Mesendoderm (in vitro differentiated cells): ENCODE measurements around the gene RHOH.

Experiments
- DNase-seq: peaks from one replicate; pipeline ENCODE4 v3.0.0; 2013
- H2AK5ac ChIP-seq: 2 replicates; pipeline ENCODE4 v1.6.1; 2013; ENCODE audit warnings: low read length, inconsistent platforms
- H2BK120ac ChIP-seq: 2 replicates; pipeline ENCODE4 v1.6.1; 2013; ENCODE audit warnings: low read depth, mild to moderate bottlenecking, low read length, moderate library complexity, mixed read lengths
- H2BK15ac ChIP-seq: replicated peaks from 2 replicates; pipeline ENCODE4 v1.6.1; 2013; ENCODE audit warnings: low read depth, mild to moderate bottlenecking, moderate library complexity
- H2BK5ac ChIP-seq: 2 replicates; pipeline ENCODE4 v1.6.1; 2013; ENCODE audit warnings: low read length, inconsistent platforms
- H3K18ac ChIP-seq: 2 replicates; pipeline ENCODE4 v1.6.1; 2013; ENCODE audit warnings: mild to moderate bottlenecking, low read length, mixed read lengths
- H3K23ac ChIP-seq: one replicate; pipeline ENCODE4 v1.6.1; 2013; ENCODE audit warnings: low read length
- H3K27ac ChIP-seq: 2 replicates; pipeline ENCODE4 v1.5.1; 2013; ENCODE audit warnings: low read depth, mild to moderate bottlenecking, inconsistent platforms, low read length, moderate library complexity
- H3K27me3 ChIP-seq: 2 replicates; pipeline ENCODE4 v1.6.1; 2013; ENCODE audit warnings: low read length, control low read depth, mild to moderate bottlenecking, inconsistent platforms; ENCODE audit not compliant: insufficient read depth, poor library complexity
- H3K36me3 ChIP-seq: 2 replicates; pipeline ENCODE4 v1.6.1; 2013; ENCODE audit warnings: low read length, inconsistent platforms; ENCODE audit not compliant: control insufficient read depth, insufficient read depth
- H3K4ac ChIP-seq: one replicate; pipeline ENCODE4 v1.6.1; 2013; ENCODE audit warnings: low read depth, mild to moderate bottlenecking, low read length, moderate library complexity
- H3K4me1 ChIP-seq: 2 replicates; pipeline ENCODE4 v1.6.1; 2013; ENCODE audit warnings: low read depth, low read length, inconsistent platforms; ENCODE audit not compliant: control insufficient read depth
- H3K4me2 ChIP-seq: 2 replicates; pipeline ENCODE4 v1.6.1; 2013; ENCODE audit warnings: low read length
- H3K4me3 ChIP-seq: 2 replicates; pipeline ENCODE4 v1.5.1; 2013; ENCODE audit warnings: mild to moderate bottlenecking, low read length
- H3K56ac ChIP-seq: one replicate; pipeline ENCODE4 v1.6.1; 2013; ENCODE audit warnings: low read length
- H3K79me1 ChIP-seq: 2 replicates; pipeline ENCODE4 v1.6.1; 2013; ENCODE audit warnings: low read length, inconsistent platforms
- H3K79me2 ChIP-seq: 2 replicates; pipeline ENCODE4 v1.6.1; 2013; ENCODE audit warnings: mild to moderate bottlenecking, low read length; ENCODE audit not compliant: control insufficient read depth, insufficient read depth
- H3K9ac ChIP-seq: 2 replicates; pipeline ENCODE4 v1.6.1; 2013; ENCODE audit warnings: low read length, inconsistent platforms
- H4K5ac ChIP-seq: one replicate; pipeline ENCODE4 v1.6.1; 2013; ENCODE audit warnings: low read length
- H4K8ac ChIP-seq: one replicate; pipeline ENCODE4 v1.6.1; 2013; ENCODE audit warnings: low read depth, mild to moderate bottlenecking, control low read depth, low read length, moderate library complexity
- WGBS: extraction: QIAGEN DNeasy Blood & Tissue Kit; methylation state at CpG from one replicate; pipeline ENCODE4 v1.1.7; 2013; ENCODE audit warnings: low lambda C conversion rate, missing lambda C conversion rate; ENCODE audit not compliant: insufficient coverage; ENCODE audit errors: extremely low coverage; 5-methylcytosine and 5-hydroxymethylcytosine counted together

RHOH gene

DNA sequence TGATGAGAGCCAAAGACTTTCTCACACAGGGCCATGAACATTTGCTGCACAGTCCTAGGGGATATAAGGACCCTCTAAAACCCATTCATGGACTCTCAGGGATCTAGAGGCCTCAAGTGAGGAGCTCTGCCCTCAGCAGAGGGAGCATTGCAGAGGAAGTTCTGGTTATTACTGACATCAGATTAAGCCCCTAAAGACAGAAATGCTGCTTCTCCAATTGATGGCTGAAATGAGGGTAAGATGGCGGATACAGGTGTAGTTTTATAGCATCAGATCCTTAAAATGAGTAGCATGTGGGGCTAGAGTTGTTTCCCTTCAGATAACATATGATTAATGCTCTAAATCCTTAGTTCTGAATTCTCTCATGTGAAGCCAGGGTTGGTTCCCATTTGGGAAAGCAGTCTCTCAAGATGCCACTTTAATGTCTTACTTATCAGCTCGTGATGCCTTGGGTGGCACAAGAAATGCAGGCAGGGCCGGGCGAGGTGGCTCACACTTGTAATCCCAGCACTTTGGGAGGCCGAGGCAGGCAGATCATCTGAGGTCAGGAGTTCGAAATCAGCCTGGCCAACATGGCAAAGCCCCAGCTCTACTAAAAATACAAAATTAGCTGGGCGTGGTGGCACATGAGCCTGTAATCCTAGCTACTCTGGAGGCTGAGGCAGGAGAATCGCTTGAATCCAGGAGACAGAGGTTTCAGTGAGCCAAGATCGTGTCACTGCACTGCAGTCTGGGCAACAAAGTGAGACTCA lies 7.9 kb downstream of the RHOH start:
- H2BK120ac ChIP-seq, result no peak overlapping the region
- no peak overlapping the region for H2BK5ac ChIP-seq
- H3K9ac ChIP-seq, result no peak overlapping the region
- H3K79me1 ChIP-seq, result no peaks in the 10 kb centered on the region
- no peaks in the 10 kb centered on the region for H3K4me1 ChIP-seq
- H3K56ac ChIP-seq, result no peak overlapping the region
- H3K27ac ChIP-seq, result no peak overlapping the region
- H3K18ac ChIP-seq, result no peak overlapping the region
- H4K8ac ChIP-seq, result no peak overlapping the region
- no peak overlapping the region for H3K23ac ChIP-seq
- no peak overlapping the region for H3K4me3 ChIP-seq
- no peak overlapping the region for H3K4me2 ChIP-seq
- no CpG with 5 or more reads among the region's 9 CpGs for WGBS
- no peaks in the 10 kb centered on the region for H3K27me3 ChIP-seq
- no peaks in the 10 kb centered on the region for H3K79me2 ChIP-seq
- H3K36me3 ChIP-seq, result no peaks in the 10 kb centered on the region
- no peak overlapping the region for H4K5ac ChIP-seq
- no peak for DNase-seq
- no peak overlapping the region for H2BK15ac ChIP-seq
- no peak overlapping the region for H2AK5ac ChIP-seq
- H3K4ac ChIP-seq, result no peak overlapping the region

DNA sequence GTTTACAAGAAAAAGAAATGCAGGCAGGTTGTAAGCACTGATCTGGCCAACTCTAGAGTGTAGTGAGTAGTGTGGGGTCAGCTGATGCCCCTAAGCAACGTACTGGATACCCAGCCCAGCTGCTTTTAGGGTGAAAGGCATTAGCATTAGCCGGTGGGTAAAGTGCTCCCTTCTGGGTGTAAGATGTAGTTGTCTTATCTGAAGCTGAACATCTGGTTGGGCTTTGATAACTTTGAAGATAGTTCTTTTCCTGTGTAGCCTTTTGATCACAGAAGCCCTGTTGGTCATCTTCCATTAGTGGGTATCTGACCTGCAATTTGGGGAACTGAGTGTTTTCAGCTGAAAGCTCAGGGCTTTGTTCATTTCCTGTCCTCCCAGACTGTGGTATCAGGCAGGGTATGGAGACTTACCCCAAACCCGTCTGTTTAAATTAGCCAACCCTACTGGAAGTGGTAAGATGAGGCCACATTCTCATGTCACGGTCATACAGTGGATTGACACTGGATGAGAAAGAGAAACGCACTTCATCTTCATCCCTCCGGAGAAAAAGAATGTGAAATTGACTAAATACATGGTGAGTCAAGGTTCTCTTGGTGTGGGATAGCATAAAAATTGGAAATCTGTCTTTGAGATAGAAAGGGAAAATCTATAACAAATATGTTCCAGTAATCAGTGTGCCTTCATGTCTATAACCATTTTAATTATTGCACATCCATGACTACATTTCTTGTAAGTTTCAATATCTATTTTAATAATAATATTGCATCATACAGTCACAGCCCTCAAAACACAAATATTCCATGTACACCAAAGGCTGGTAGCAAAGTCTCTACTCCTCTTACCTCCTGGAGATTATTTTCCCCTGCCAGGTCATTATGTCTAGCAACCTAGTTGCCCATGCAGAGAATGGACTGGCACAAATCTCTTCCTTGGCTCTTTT lies 8.7 kb downstream of the RHOH start:
- Histone ChIP-seq H3K9ac (no peak overlapping the region), H3K4me1 (no peaks in the 10 kb centered on the region), H3K4me3 (no peak overlapping the region), H2BK120ac (no peak overlapping the region), H3K79me2 (no peaks in the 10 kb centered on the region), H3K4ac (no peak overlapping the region), H2BK15ac (no peak overlapping the region), H2AK5ac (no peak overlapping the region), H3K18ac (no peak overlapping the region), H3K23ac (no peak overlapping the region), H3K27ac (no peak overlapping the region), H2BK5ac (no peak overlapping the region), H3K56ac (no peak overlapping the region), H3K4me2 (no peak overlapping the region), H4K8ac (no peak overlapping the region), H4K5ac (no peak overlapping the region), H3K36me3 (no peaks in the 10 kb centered on the region), H3K27me3 (no peaks in the 10 kb centered on the region), H3K79me1 (no peaks in the 10 kb centered on the region)
- no CpG with 5 or more reads among the region's 6 CpGs for WGBS
- peak; percentile 24 for DNase-seq

DNA sequence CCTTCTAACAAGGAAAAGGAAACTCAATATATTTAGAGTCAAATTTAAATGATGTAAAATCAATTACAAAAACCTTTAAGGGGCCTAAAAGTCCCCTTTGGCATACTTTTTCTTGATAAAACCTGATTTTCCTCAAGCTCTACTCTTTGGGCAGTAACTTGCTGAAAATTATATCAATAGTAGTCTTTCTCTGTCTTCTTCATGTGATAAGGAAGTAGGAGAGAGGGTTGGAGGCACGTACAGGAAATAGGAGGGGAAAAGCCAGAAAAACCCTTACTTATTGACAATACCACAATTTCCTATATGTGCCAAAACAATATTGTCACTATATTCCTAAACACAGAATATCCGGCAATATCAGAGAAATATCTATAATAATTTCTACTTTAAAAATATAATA lies 9.6 kb downstream of the RHOH start:
- H2AK5ac ChIP-seq, result no peak overlapping the region
- no peaks in the 10 kb centered on the region for H3K27me3 ChIP-seq
- no peak overlapping the region for H3K4ac ChIP-seq
- WGBS, result no CpG with 5 or more reads among the region's 2 CpGs
- no peaks in the 10 kb centered on the region for H3K4me1 ChIP-seq
- H2BK120ac ChIP-seq, result no peak overlapping the region
- H3K4me3 ChIP-seq, result no peak overlapping the region
- no peak overlapping the region for H4K5ac ChIP-seq
- no peak overlapping the region for H2BK5ac ChIP-seq
- H3K4me2 ChIP-seq, result no peak overlapping the region
- H3K23ac ChIP-seq, result no peak overlapping the region
- no peaks in the 10 kb centered on the region for H3K79me2 ChIP-seq
- no peaks in the 10 kb centered on the region for H3K79me1 ChIP-seq
- DNase-seq, result no peak
- H3K56ac ChIP-seq, result no peak overlapping the region
- H3K9ac ChIP-seq, result no peak overlapping the region
- no peak overlapping the region for H3K18ac ChIP-seq
- H3K36me3 ChIP-seq, result no peaks in the 10 kb centered on the region
- no peak overlapping the region for H4K8ac ChIP-seq
- no peak overlapping the region for H3K27ac ChIP-seq
- no peak overlapping the region for H2BK15ac ChIP-seq

GRCh38 chr4:40209401-40209800 lies 12.6 kb downstream of the RHOH start:
- H3K23ac ChIP-seq, result no peak overlapping the region
- no peak overlapping the region for H2AK5ac ChIP-seq
- H4K8ac ChIP-seq, result no peak overlapping the region
- H3K18ac ChIP-seq, result no peak overlapping the region
- H3K27ac ChIP-seq, result no peak overlapping the region
- no peak overlapping the region for H3K56ac ChIP-seq
- no peak overlapping the region for H2BK15ac ChIP-seq
- WGBS, result no CpG with 5 or more reads among the region's 4 CpGs
- no peaks in the 10 kb centered on the region for H3K27me3 ChIP-seq
- H3K4me3 ChIP-seq, result no peak overlapping the region
- H3K4me1 ChIP-seq, result peaks cover 5% of the 10 kb centered on the region
- no peak overlapping the region for H3K4ac ChIP-seq
- no peak for DNase-seq
- no peak overlapping the region for H4K5ac ChIP-seq
- H3K4me2 ChIP-seq, result no peak overlapping the region
- no peak overlapping the region for H2BK5ac ChIP-seq
- H3K36me3 ChIP-seq, result no peaks in the 10 kb centered on the region
- no peak overlapping the region for H2BK120ac ChIP-seq
- no peak overlapping the region for H3K9ac ChIP-seq
- no peaks in the 10 kb centered on the region for H3K79me1 ChIP-seq
- H3K79me2 ChIP-seq, result no peaks in the 10 kb centered on the region

DNA sequence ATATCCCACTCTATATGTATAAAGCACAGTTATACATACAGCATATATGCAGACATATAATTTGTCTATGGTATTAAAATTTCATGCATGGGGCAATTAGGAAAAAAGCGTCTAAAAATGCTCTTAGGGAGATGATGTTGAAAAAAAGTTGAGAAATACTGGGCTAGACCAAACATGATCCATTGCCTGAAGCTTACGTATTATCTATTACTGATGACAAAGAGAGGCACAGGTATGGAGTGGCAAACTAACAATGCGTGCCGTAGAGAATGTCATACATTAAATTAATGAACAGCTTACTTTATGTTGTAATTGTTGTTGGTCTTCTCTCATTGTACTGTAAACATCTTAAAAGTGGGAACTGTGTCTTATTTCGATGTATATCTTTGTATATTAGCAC lies 13.9 kb downstream of the RHOH start:
- Histone ChIP-seq H3K56ac (no peak overlapping the region), H3K9ac (no peak overlapping the region), H3K23ac (no peak overlapping the region), H4K8ac (no peak overlapping the region), H3K18ac (no peak overlapping the region), H3K36me3 (no peaks in the 10 kb centered on the region), H3K4ac (no peak overlapping the region), H2BK15ac (no peak overlapping the region), H3K79me1 (no peaks in the 10 kb centered on the region), H2AK5ac (no peak overlapping the region), H3K4me2 (no peak overlapping the region), H3K27me3 (no peaks in the 10 kb centered on the region), H2BK5ac (no peak overlapping the region), H3K27ac (no peak overlapping the region), H3K4me1 (peaks cover 5% of the 10 kb centered on the region), H3K79me2 (no peaks in the 10 kb centered on the region), H4K5ac (no peak overlapping the region), H2BK120ac (no peak overlapping the region), H3K4me3 (no peak overlapping the region)
- DNase-seq, result no peak
- WGBS, result no CpG with 5 or more reads among the region's 5 CpGs
